T-cell (primary cell): ENCODE measurements around the gene NCAPD3. TPM values are rescaled to one million over a fixed set of nuclear protein-coding genes. Genes with fewer than 3 reads are reported as not detected.
A peak's percentile ranks its signal among the peaks of the same experiment; 100 is the strongest.

Experiments
- ATAC-seq, 4 experiments: fragments of 200-7000 bp in 3 of 4; fragments of 150-1000 bp in 1 of 4; cut with Tn5 transposase; replicated peaks in 1 of 4; 1 replicate in 3 of 4; 2 replicates in 1 of 4; pipeline ENCODE4 v1.10.0; 2021; ENCODE audit warnings: moderate library complexity in 3 of 4, mild to moderate bottlenecking in 2 of 4, moderate number of reproducible peaks in 1 of 4
- CTCF ChIA-PET, 2 donors: fragments of 300-600 bp; sonication (Branson Sonifier 250); formaldehyde crosslinking; loops; one replicate each; lab custom pipeline; 2022; ENCODE audit warnings: antibody characterized with exemption in 2 of 2; lab: Charles Lee
- POLR2A ChIA-PET, 2 donors: fragments of 300-600 bp; sonication (Branson Sonifier 250); formaldehyde crosslinking; loops; one replicate each; lab custom pipeline; 2022; ENCODE audit warnings: antibody characterized with exemption in 2 of 2; lab: Charles Lee
- DNase-seq, 35 experiments: peaks; one replicate each; pipeline versions ENCODE4 v3.0.0 to v3.0.0-alpha.2; 2013 to 2023
- H3K27ac ChIP-seq: one replicate; pipeline ENCODE4 v1.5.1; 2013; ENCODE audit warnings: low read length
- H3K27me3 ChIP-seq, 2 experiments: replicated peaks in 1 of 2; 1 replicate in 1 of 2; 2 replicates in 1 of 2; pipeline versions ENCODE4 v1.6.1 to v1.7.0; 2013; ENCODE audit warnings: low read length in 1 of 2, mixed read lengths in 1 of 2; ENCODE audit not compliant: control insufficient read depth in 2 of 2, insufficient read depth in 2 of 2; ENCODE audit errors: extremely low read depth in 1 of 2
- H3K36me3 ChIP-seq, 2 donors: 1 replicate in 1 of 2; 2 replicates in 1 of 2; pipeline versions ENCODE4 v1.6.1 to v1.7.0; 2013; ENCODE audit warnings: low read length in 1 of 2; ENCODE audit not compliant: control insufficient read depth in 2 of 2, insufficient read depth in 1 of 2; ENCODE audit errors: extremely low read depth in 1 of 2
- H3K4me1 ChIP-seq, 2 experiments: 1 replicate in 1 of 2; 2 replicates in 1 of 2; pipeline versions ENCODE4 v1.6.1 to v1.7.0; 2013; ENCODE audit warnings: low read length in 2 of 2, mixed read lengths in 1 of 2; ENCODE audit not compliant: insufficient read depth in 2 of 2, control insufficient read depth in 1 of 2; ENCODE audit errors: extremely low read depth in 1 of 2
- H3K4me3 ChIP-seq, 2 donors: 1 replicate in 1 of 2; 2 replicates in 1 of 2; pipeline versions ENCODE4 v1.5.1 to v1.7.0; 2013; ENCODE audit warnings: mild to moderate bottlenecking in 2 of 2, low read length in 1 of 2, moderate library complexity in 1 of 2; ENCODE audit not compliant: control insufficient read depth in 1 of 2; ENCODE audit errors: extremely low read depth in 1 of 2
- H3K9me3 ChIP-seq: 2 replicates; pipeline ENCODE4 v1.7.0; 2013
- H3K27ac Mint-ChIP-seq, 2 donors: one replicate each; pipeline ENCODE4 v1.8.0; 2020 to 2021; ENCODE audit warnings: mild to moderate bottlenecking in 2 of 2, mixed read lengths in 2 of 2
- H3K27me3 Mint-ChIP-seq, 2 donors: one replicate each; pipeline ENCODE4 v1.8.0; 2021 to 2022; ENCODE audit warnings: mixed read lengths in 2 of 2
- H3K36me3 Mint-ChIP-seq: one replicate; pipeline ENCODE4 v1.8.0; 2021; ENCODE audit warnings: mixed read lengths
- H3K4me1 Mint-ChIP-seq, 3 donors: one replicate each; pipeline ENCODE4 v1.8.0; 2020 to 2022; ENCODE audit warnings: mixed read lengths in 3 of 3, mild to moderate bottlenecking in 1 of 3
- H3K4me3 Mint-ChIP-seq, 3 donors: one replicate each; pipeline ENCODE4 v1.8.0; 2020 to 2022; ENCODE audit warnings: mild to moderate bottlenecking in 3 of 3, mixed read lengths in 3 of 3, moderate library complexity in 3 of 3
- H3K9me3 Mint-ChIP-seq, 3 donors: one replicate each; pipeline ENCODE4 v1.8.0; 2020 to 2022; ENCODE audit warnings: mixed read lengths in 3 of 3
- WGBS: methylation state at CpG from one replicate; pipeline ENCODE4 v1.1.5; 2013; ENCODE audit warnings: missing lambda C conversion rate; ENCODE audit not compliant: insufficient coverage; 5-methylcytosine and 5-hydroxymethylcytosine counted together
- total RNA-seq, 35 experiments: library from RNA in 6 of 35; stranded (reverse) in 6 of 35; fragments of 120-200 nt in 1 of 35; gene quantifications; one replicate each; pipeline versions ENCODE4 v1.2.1 to v1.2.4 and lab custom pipeline; 2013 to 2026

The NCAPD3 gene
- total RNA-seq, 5 donors from 2014 or later (not counting 1 experiment from before 2014, with no cell fraction given), result 33.7 to 41.9 (median 36.8) TPM

GRCh38 chr11:134267966-134268365 is 44.2 kb upstream of the NCAPD3 start:
- no peak overlapping the region for H3K27ac Mint-ChIP-seq
- 94% methylated on average over 11 of the region's 11 CpGs for WGBS
- no peak overlapping the region for H3K27ac ChIP-seq

GRCh38 chr11:134267461-134267860 is 43.7 kb upstream of the NCAPD3 start:
- DNase-seq (no peak), ATAC-seq (no peak)
- no peak overlapping the region for H3K27ac ChIP-seq
- H3K27me3 ChIP-seq, result no peaks in the 10 kb centered on the region
- WGBS, result 95% methylated on average over 2 of the region's 5 CpGs
- Mint-ChIP-seq H3K27me3 (no peaks in the 10 kb centered on the region), H3K4me3 (no peak overlapping the region), H3K9me3 (no peaks in the 10 kb centered on the region), H3K27ac (peak overlapping the region in 1 of 2 donors; percentile 40), H3K4me1 (peaks cover 21 to 26% (median 25%) of the 10 kb centered on the region in 3 donors), H3K36me3 (peaks cover 14% of the 10 kb centered on the region)
- ChIA-PET POLR2A (no interaction called here), CTCF (interaction anchor here in 1 of 2 donors (0.6 kb wide), 1 partner anchor 37 kb away, joined by 3 read pairs; no protein-coding TSS in a partner anchor)
- peaks cover 6 to 15% of the 10 kb centered on the region in 2 donors for H3K36me3 ChIP-seq
- H3K4me3 ChIP-seq, result no peak overlapping the region
- H3K9me3 ChIP-seq, result no peaks in the 10 kb centered on the region
- H3K4me1 ChIP-seq, result peaks cover 0 to 16% of the 10 kb centered on the region in 2 experiments

More at GRCh38 chr11:134267966-134268365, 44.2 kb upstream of the NCAPD3 start:
- H3K9me3 ChIP-seq, result no peaks in the 10 kb centered on the region
- H3K27me3 ChIP-seq, result no peaks in the 10 kb centered on the region
- peaks cover 0 to 19% of the 10 kb centered on the region in 2 experiments for H3K4me1 ChIP-seq
- Mint-ChIP-seq H3K36me3 (peaks cover 10% of the 10 kb centered on the region), H3K4me3 (no peak overlapping the region), H3K27me3 (no peaks in the 10 kb centered on the region), H3K9me3 (no peaks in the 10 kb centered on the region), H3K4me1 (peaks cover 26 to 31% (median 30%) of the 10 kb centered on the region in 3 donors)
- DNase-seq, result no peak
- H3K36me3 ChIP-seq, result peaks cover 6 to 11% of the 10 kb centered on the region in 2 donors
- no peak for ATAC-seq
- POLR2A ChIA-PET, result no interaction called here
- H3K4me3 ChIP-seq, result no peak overlapping the region
- CTCF ChIA-PET, result no interaction called here

- Histone ChIP-seq H3K27me3 (no peaks in the 10 kb centered on the region), H3K27ac (no peak overlapping the region), H3K36me3 (peaks cover 6 to 18% of the 10 kb centered on the region in 2 donors), H3K4me3 (no peak overlapping the region), H3K9me3 (no peaks in the 10 kb centered on the region), H3K4me1 (peaks cover 0 to 16% of the 10 kb centered on the region in 2 experiments)
- Mint-ChIP-seq H3K27ac (peak overlapping the region; percentile 5 to 8), H3K9me3 (no peaks in the 10 kb centered on the region), H3K27me3 (no peaks in the 10 kb centered on the region), H3K36me3 (peaks cover 17% of the 10 kb centered on the region), H3K4me1 (peaks cover 17 to 24% (median 23%) of the 10 kb centered on the region in 3 donors), H3K4me3 (no peak overlapping the region)
- 48% methylated on average over 3 of the region's 3 CpGs for WGBS
- DNase-seq (no peak), ATAC-seq (no peak)
- ChIA-PET CTCF (interaction anchor here (0.6 to 1.0 kb wide), 3 partner anchors 9 to 60 kb away, joined by 3 to 4 read pairs (median 3); partner anchors contain the start of gene GLB1L3 (in 1 of the 2)), POLR2A (no interaction called here)
Observed at GRCh38 chr11:134266841-134267251, 43.1 kb upstream of the NCAPD3 start.

GRCh38 chr11:134266440-134266839 is 42.7 kb upstream of the NCAPD3 start:
- Histone ChIP-seq H3K36me3 (peaks cover 6 to 20% of the 10 kb centered on the region in 2 donors), H3K4me3 (no peak overlapping the region), H3K27me3 (no peaks in the 10 kb centered on the region), H3K9me3 (no peaks in the 10 kb centered on the region), H3K27ac (no peak overlapping the region), H3K4me1 (peaks cover 0 to 16% of the 10 kb centered on the region in 2 experiments)
- Mint-ChIP-seq H3K27ac (peak overlapping the region; percentile 8 to 43), H3K9me3 (no peaks in the 10 kb centered on the region), H3K27me3 (no peaks in the 10 kb centered on the region), H3K36me3 (peaks cover 15% of the 10 kb centered on the region), H3K4me1 (peaks cover 14 to 21% (median 20%) of the 10 kb centered on the region in 3 donors), H3K4me3 (no peak overlapping the region)
- CTCF ChIA-PET, result interaction anchor here in 1 of 2 donors (0.7 to 1.0 kb wide), 2 partner anchors 9 to 59 kb away, joined by 3 to 4 read pairs; partner anchors contain the start of gene GLB1L3
- POLR2A ChIA-PET, result no interaction called here
- DNase-seq, result no peak
- ATAC-seq, result no peak
- 85% methylated on average over 5 of the region's 5 CpGs for WGBS

GRCh38 chr11:134264966-134265764 is 41.4 kb upstream of the NCAPD3 start:
- Mint-ChIP-seq H3K27ac (no peak overlapping the region), H3K27me3 (no peaks in the 10 kb centered on the region), H3K9me3 (no peaks in the 10 kb centered on the region), H3K4me1 (peaks cover 2 to 10% (median 8%) of the 10 kb centered on the region in 3 donors), H3K4me3 (no peak overlapping the region), H3K36me3 (peaks cover 22% of the 10 kb centered on the region)
- Histone ChIP-seq H3K27me3 (no peaks in the 10 kb centered on the region), H3K4me1 (peaks cover 0 to 7% of the 10 kb centered on the region in 2 experiments), H3K36me3 (peaks cover 6 to 31% of the 10 kb centered on the region in 2 donors), H3K9me3 (no peaks in the 10 kb centered on the region), H3K4me3 (no peak overlapping the region), H3K27ac (no peak overlapping the region)
- POLR2A ChIA-PET, result no interaction called here
- DNase-seq (no peak), ATAC-seq (no peak)
- CTCF ChIA-PET, result interaction anchor here in 1 of 2 donors (0.9 kb wide), 1 partner anchor 41 kb away, joined by 3 read pairs; the partner anchor contains the start of genes NCAPD3 and VPS26B
- WGBS, result 96% methylated on average over 3 of the region's 7 CpGs
